BE2C (cell line): ENCODE data around the gene PLXND1.
"Not testable (repeated sequence)": the region's sequence is repeated elsewhere in the genome, so short reads cannot be mapped to it uniquely, and the experiment has no call there.

ENCODE experiments used
- DNase-seq: peaks from one replicate; pipeline ENCODE4 v3.0.0-alpha.2; 2020
- H3K27me3 ChIP-seq: fragments of 250-450 bp; sonication (Bioruptor Pico); 2 replicates; pipeline ENCODE4 v1.5.1; 2020; ENCODE audit warnings: mild to moderate bottlenecking
- H3K36me3 ChIP-seq: fragments of 250-450 bp; sonication (Bioruptor Pico); 2 replicates; pipeline ENCODE4 v1.5.1; 2020; ENCODE audit warnings: mild to moderate bottlenecking
- H3K4me1 ChIP-seq: fragments of 250-450 bp; sonication (Bioruptor Pico); 2 replicates; pipeline ENCODE4 v1.5.1; 2020
- H3K4me3 ChIP-seq: 2 replicates; pipeline ENCODE4 v1.5.1; 2011; ENCODE audit warnings: low read depth, low read length
- H3K9me3 ChIP-seq: fragments of 250-450 bp; sonication (Bioruptor Pico); 2 replicates; pipeline ENCODE4 v1.5.1; 2020
- TF ChIP-seq, protein P1 (sequence below): IDR thresholded peaks from 2 replicates; pipeline ENCODE4 v1.5.1; 2012; ENCODE audit warnings: mild to moderate bottlenecking, low read depth, low read length

Gene PLXND1

DNA sequence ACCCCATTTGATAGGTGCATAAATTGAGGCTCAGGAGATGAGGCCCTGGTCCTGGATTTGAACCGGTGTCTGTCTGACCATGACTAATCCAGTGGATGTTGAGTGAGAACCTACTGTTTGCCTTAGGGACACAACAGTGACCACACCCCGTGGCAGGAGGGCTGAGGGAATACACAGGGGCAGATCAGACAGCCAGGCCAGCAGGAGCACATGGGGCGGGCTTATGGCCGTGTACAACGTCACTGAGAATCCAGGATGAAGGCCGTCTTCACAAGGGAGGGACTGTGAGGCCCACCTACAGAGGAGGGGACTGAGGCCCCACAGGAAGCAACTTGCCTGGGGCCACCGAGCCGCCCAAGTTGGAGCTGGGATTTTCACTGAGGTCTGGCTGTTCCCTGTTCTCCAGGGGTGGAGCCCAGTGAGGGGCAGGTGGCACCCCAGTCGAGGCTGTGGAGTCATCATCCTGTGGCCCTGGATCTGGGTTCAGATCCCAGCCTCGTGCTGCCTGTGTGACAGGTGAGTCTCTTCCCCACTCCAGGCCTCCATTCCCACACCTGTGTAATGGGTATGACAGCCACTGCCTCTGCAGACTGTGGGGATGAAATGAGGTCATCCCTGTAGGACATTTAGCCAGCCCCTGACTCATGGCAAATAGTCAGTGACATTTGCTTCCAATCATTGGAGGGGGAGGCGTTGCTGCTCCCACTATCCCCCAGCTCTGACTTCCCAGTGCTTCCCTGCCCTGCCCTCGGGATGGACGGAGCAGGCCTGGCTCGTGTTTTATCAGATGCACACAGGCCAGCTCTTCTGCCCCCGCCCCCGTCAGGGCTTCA lies 6.3 kb upstream of the PLXND1 start:
- no peak overlapping the region for H3K4me3 ChIP-seq
- TF ChIP-seq, protein P1, sequence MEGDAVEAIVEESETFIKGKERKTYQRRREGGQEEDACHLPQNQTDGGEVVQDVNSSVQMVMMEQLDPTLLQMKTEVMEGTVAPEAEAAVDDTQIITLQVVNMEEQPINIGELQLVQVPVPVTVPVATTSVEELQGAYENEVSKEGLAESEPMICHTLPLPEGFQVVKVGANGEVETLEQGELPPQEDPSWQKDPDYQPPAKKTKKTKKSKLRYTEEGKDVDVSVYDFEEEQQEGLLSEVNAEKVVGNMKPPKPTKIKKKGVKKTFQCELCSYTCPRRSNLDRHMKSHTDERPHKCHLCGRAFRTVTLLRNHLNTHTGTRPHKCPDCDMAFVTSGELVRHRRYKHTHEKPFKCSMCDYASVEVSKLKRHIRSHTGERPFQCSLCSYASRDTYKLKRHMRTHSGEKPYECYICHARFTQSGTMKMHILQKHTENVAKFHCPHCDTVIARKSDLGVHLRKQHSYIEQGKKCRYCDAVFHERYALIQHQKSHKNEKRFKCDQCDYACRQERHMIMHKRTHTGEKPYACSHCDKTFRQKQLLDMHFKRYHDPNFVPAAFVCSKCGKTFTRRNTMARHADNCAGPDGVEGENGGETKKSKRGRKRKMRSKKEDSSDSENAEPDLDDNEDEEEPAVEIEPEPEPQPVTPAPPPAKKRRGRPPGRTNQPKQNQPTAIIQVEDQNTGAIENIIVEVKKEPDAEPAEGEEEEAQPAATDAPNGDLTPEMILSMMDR = no peak
- H3K27me3 ChIP-seq = no peaks in the 10 kb centered on the region
- no peak for DNase-seq
- H3K4me1 ChIP-seq = no peaks in the 10 kb centered on the region
- H3K9me3 ChIP-seq = no peaks in the 10 kb centered on the region
- no peaks in the 10 kb centered on the region for H3K36me3 ChIP-seq

DNA sequence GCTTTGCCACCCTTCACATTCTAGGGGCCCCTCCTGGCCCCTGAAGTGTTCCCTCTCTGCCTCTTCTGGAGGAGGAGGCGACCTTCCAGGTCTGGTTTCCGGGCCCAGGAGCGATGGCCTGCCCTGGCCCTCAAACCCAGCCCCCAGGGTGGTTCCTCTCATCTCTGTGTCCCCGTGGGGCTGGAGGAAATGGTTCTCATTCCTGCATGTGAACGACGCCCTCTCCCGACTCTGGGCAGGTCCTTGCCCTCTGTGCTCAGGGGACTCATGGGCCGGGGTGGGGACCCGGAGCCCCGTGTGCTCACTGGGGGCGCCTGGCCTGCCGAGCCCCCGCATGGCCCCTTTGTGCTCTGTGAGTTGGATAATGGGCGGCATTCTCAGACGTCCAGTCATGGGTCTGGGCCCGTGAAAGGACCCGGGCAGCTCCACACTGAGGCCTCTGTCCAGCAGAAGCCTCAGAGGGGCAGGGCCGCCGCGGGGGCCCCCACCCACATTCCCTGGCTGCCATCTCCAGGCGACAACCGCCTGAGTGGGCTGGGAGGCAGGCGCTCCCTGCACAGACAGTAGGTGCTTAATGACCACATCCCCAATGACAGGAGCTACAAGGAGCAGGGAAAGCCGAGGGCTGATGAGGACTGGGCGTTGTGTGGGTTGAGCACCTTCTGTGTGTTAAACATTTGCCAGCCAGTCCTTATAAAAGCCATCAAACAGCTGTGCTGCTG lies 5.5 kb upstream of the PLXND1 start:
- TF ChIP-seq, protein P1 = no peak
- Histone ChIP-seq H3K27me3 (no peaks in the 10 kb centered on the region), H3K4me1 (no peaks in the 10 kb centered on the region), H3K36me3 (no peaks in the 10 kb centered on the region), H3K4me3 (no peak overlapping the region), H3K9me3 (no peaks in the 10 kb centered on the region)
- DNase-seq = no peak

DNA sequence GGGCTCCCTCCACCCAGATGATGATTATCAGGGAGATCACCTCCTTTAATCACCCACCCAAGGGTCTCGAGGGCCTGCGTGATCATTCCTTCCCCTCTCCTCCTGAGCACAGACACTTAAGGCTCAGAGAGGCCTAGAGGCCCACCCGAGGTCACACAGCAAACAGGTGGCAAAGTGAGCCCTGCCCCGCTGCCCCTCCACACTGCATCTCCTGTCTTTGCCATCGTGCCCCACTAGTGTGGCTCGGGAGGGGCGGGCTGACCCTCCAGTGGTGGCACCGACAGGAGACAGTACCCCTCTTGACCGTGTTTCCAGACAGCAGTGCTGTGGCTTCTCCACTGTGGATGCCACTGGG lies 4.9 kb upstream of the PLXND1 start:
- H3K4me1 ChIP-seq = no peaks in the 10 kb centered on the region
- H3K27me3 ChIP-seq = no peaks in the 10 kb centered on the region
- no peak overlapping the region for H3K4me3 ChIP-seq
- H3K9me3 ChIP-seq = no peaks in the 10 kb centered on the region
- no peaks in the 10 kb centered on the region for H3K36me3 ChIP-seq
- TF ChIP-seq, protein P1 = no peak
- no peak for DNase-seq

DNA sequence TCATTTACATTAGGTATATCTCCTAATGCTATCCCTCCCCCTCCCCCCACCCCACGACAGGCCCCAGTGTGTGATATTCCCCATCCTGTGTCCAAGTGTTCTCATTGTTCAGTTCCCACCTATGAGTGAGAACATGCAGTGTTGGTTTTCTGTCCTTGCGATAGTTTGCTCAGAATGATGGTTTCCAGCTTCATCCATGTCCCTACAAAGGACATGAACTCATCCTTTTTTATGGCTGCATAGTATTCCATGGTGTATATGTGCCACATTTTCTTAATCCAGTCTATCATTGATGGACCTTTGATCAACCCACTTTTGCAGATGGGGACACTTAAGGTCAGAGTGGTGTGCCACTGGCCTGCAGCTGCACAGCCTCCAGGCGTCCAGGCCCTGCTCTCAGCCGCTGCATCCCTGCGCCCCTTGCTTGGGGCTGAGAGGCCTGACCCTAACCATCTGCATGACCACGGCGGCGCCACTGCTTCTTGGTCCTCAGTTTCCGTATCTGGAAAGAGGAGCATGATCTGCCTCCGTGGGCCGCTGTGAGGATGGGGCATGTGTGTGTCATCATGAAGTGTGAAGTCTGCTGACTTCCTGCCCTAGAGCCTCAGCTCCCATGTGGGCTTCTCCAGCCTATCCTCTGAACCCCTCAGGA lies 4.4 kb upstream of the PLXND1 start:
- H3K9me3 ChIP-seq, H3K4me3 ChIP-seq, H3K36me3 ChIP-seq, H3K4me1 ChIP-seq, DNase-seq, H3K27me3 ChIP-seq: not testable (repeated sequence)

DNA sequence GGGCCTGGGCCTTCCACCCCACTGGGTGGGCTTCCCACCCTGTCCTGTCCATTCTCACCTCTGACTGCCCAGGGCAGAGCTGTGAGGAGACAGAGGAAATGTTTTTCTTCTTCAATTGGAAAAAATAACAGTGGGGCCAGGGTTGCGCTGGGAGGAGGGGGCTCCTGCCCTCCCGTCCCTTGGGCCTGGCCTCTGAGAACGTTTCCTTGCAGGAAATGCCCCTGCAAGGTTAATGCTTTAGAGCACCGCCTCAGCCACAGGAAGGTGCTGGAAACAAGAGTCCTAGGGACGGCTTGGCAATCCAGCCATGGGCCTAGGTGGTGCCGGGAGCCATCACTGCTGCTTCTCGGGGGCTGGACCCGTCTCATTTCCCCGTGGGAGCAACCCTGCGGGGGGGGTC lies 3.8 kb upstream of the PLXND1 start:
- Histone ChIP-seq H3K4me1 (no peaks in the 10 kb centered on the region), H3K36me3 (no peaks in the 10 kb centered on the region), H3K9me3 (no peaks in the 10 kb centered on the region), H3K27me3 (peaks cover 8% of the 10 kb centered on the region), H3K4me3 (no peak overlapping the region)
- DNase-seq = no peak
- TF ChIP-seq, protein P1 = no peak

DNA sequence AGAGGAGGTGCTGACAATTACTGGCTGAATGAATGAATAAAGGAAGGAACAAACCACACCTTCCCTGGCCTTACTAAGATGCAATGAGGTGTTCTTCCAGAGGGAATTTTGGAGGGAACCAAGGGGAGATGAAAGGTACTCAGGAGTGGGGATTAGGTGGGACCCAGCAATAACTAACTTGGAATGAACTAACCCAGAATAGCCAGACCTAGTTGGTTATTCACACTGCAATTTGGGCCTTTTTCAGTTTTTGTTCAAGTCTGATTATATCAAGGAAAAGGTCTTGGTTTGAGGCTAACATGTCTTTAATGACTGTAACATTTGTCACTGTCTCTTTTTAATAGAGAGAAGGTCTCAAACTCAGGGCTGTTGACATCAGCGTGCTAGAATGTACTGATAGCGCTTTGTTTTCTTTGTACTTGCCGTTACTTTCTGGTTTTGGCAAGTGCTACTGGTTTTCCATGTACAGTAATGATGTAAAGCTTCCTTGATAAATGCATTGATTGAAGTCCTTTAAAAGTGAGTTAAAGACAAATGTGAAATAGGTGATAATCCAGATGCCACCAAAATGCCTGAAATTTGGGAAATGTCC lies 3.2 kb upstream of the PLXND1 start:
- TF ChIP-seq, protein P1 = no peak
- Histone ChIP-seq H3K4me3 (no peak overlapping the region), H3K27me3 (peaks cover 8% of the 10 kb centered on the region), H3K4me1 (no peaks in the 10 kb centered on the region), H3K9me3 (no peaks in the 10 kb centered on the region), H3K36me3 (no peaks in the 10 kb centered on the region)
- DNase-seq = no peak
